Prostate gland (tissue), 2 donors: ENCODE measurements around the gene PIP5K1B. TPM values are rescaled to one million over a fixed set of nuclear protein-coding genes. Genes with fewer than 3 reads are reported as not detected.

Experiments
- DNase-seq: peaks from one replicate; pipeline ENCODE4 v3.0.0-alpha.2; 2019; ENCODE audit warnings: low spot score
- H3K27ac ChIP-seq, 2 donors: fragments of 200-600 bp; sonication (generic); 2 replicates each; pipeline ENCODE4 v1.5.1; 2017 to 2019
- H3K27me3 ChIP-seq: fragments of 200-600 bp; sonication (generic); replicated peaks from 2 replicates; pipeline ENCODE4 v1.5.1; 2019; ENCODE audit not compliant: insufficient read depth
- H3K36me3 ChIP-seq, 2 donors: fragments of 200-600 bp; sonication (generic); 1 replicate in 1 of 2; 2 replicates in 1 of 2; pipeline versions ENCODE4 v1.5.1 to v1.8.1; 2017 to 2019
- H3K4me1 ChIP-seq: fragments of 200-600 bp; sonication (generic); replicated peaks from 2 replicates; pipeline ENCODE4 v1.5.1; 2019
- H3K4me3 ChIP-seq, 2 donors: fragments of 200-600 bp; sonication (generic); 2 replicates each; pipeline ENCODE4 v1.5.1; 2017 to 2019
- H3K9me3 ChIP-seq: fragments of 200-600 bp; sonication (generic); 2 replicates; pipeline ENCODE4 v1.5.1; 2017
- POLR2A ChIP-seq: fragments of 450-650 bp; IDR thresholded peaks from one replicate; pipeline ENCODE4 v1.6.1; 2016; ENCODE audit warnings: antibody characterized with exemption, mild to moderate bottlenecking
- POLR2AphosphoS5 ChIP-seq: sonication (generic); formaldehyde crosslinking; IDR thresholded peaks from one replicate; pipeline ENCODE4 v1.6.1; 2017; ENCODE audit warnings: antibody characterized with exemption
- WGBS: methylation state at CpG from one replicate; pipeline ENCODE4 v1.1.5; 2018; 5-methylcytosine and 5-hydroxymethylcytosine counted together
- intact Hi-C: fragments of 100-400 bp; cut with DNase I; formaldehyde crosslinking; loops from one replicate; pipeline ENCODE4 v1.14.2; 2022
- total RNA-seq, 2 donors: library from RNA; depleted of rRNA; stranded (reverse); fragments of >200 nt; gene quantifications; one replicate each; pipeline ENCODE4 v1.1.0, GENCODE V29; 2016
- TF ChIP-seq, protein P1 (sequence below), 4 experiments: fragments of 200-600 bp in 2 of 4; fragments of 450-650 bp in 2 of 4; sonication (generic) in 2 of 4; IDR thresholded peaks; 1 replicate in 3 of 4; 2 replicates in 1 of 4; pipeline ENCODE4 v1.5.1; 2016 to 2019; ENCODE audit warnings: antibody characterized with exemption in 4 of 4, mild to moderate bottlenecking in 2 of 4, moderate library complexity in 2 of 4

The PIP5K1B gene
- total RNA-seq, 2 donors from 2014 or later: 1.6 to 38.3 TPM

GRCh38 chr9:68717552-68718443 is 12.8 kb downstream of the PIP5K1B start:
- TF ChIP-seq POLR2AphosphoS5: no peak
- TF ChIP-seq POLR2A: no peak
- TF ChIP-seq, protein P1, sequence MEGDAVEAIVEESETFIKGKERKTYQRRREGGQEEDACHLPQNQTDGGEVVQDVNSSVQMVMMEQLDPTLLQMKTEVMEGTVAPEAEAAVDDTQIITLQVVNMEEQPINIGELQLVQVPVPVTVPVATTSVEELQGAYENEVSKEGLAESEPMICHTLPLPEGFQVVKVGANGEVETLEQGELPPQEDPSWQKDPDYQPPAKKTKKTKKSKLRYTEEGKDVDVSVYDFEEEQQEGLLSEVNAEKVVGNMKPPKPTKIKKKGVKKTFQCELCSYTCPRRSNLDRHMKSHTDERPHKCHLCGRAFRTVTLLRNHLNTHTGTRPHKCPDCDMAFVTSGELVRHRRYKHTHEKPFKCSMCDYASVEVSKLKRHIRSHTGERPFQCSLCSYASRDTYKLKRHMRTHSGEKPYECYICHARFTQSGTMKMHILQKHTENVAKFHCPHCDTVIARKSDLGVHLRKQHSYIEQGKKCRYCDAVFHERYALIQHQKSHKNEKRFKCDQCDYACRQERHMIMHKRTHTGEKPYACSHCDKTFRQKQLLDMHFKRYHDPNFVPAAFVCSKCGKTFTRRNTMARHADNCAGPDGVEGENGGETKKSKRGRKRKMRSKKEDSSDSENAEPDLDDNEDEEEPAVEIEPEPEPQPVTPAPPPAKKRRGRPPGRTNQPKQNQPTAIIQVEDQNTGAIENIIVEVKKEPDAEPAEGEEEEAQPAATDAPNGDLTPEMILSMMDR (IDR thresholded peaks at IDR 0.05): no peak
- no peaks in the 10 kb centered on the region for H3K4me1 ChIP-seq
- H3K27me3 ChIP-seq: peaks cover 3% of the 10 kb centered on the region
- WGBS: 86% methylated on average over 2 of the region's 2 CpGs
- H3K9me3 ChIP-seq: no peaks in the 10 kb centered on the region
- no peaks in the 10 kb centered on the region for H3K36me3 ChIP-seq
- no peak for DNase-seq
- no peak overlapping the region for H3K4me3 ChIP-seq
- H3K27ac ChIP-seq: no peak overlapping the region
- intact Hi-C loops: no loop called here

DNA sequence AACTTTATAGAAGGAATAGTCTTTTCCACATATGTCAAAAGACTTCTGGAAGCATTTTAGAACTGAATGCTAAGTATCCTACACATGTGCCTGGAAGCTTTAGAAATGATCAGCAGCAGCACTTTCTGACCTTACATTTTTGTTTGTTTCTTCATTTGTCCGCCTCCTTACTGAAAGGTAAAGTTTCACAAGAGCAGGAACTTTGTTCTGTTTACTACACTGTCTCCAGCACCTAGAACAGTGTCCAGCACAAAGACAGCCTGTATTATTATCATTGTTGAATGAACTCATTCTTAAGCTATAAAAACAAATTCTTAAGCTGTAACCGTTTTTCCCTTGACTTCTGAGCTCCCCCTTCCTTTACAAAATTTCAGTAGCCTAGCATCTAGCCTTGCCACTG is 14.8 kb downstream of the PIP5K1B start:
- 29% methylated on average over 2 of the region's 2 CpGs for WGBS
- DNase-seq: no peak
- H3K4me3 ChIP-seq: no peak overlapping the region
- no peaks in the 10 kb centered on the region for H3K27me3 ChIP-seq
- intact Hi-C loops: no loop called here
- no peaks in the 10 kb centered on the region for H3K4me1 ChIP-seq
- no peaks in the 10 kb centered on the region for H3K36me3 ChIP-seq
- TF ChIP-seq, protein P1 (IDR thresholded peaks at IDR 0.05): no peak
- H3K9me3 ChIP-seq: no peaks in the 10 kb centered on the region
- H3K27ac ChIP-seq: no peak overlapping the region

DNA sequence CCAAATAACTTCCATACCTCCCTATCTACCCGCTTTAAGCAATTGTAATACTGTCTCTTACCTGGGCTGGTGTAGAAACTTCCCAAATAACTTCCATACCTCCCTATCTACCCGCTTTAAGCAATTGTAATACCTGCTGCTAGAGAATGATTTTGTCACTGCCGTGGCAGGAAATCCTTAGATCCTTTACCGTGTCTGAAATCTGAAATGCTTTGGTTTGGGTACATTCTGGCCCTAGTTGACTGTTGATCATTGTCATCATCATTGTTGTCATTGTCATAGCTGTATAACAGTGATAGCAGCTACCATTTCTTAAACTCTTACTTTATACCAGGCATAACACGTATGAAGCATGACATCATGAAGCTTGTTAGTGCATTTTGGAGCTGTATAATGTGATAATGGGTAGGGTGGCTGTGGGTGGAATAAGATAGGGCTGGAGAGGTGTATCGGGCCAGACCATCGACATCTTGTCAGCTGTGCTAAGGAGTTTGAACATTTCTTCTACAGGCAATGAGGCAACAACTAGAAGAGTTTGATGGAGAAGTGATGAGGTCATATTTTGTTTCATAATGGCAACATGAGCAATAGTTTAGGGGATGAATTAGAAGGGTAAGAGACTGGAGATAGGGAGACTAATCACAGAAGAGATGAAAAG is 15.7 kb downstream of the PIP5K1B start:
- no peak overlapping the region for H3K27ac ChIP-seq
- intact Hi-C loops: no loop called here
- H3K4me3 ChIP-seq: no peak overlapping the region
- 93% methylated on average over 7 of the region's 7 CpGs for WGBS
- H3K36me3 ChIP-seq: no peaks in the 10 kb centered on the region
- no peak for TF ChIP-seq POLR2A
- TF ChIP-seq POLR2AphosphoS5: no peak
- TF ChIP-seq, protein P1 (IDR thresholded peaks at IDR 0.05): no peak
- H3K9me3 ChIP-seq: no peaks in the 10 kb centered on the region
- H3K27me3 ChIP-seq: no peaks in the 10 kb centered on the region
- H3K4me1 ChIP-seq: no peaks in the 10 kb centered on the region
- no peak for DNase-seq

- TF ChIP-seq, protein P1 (IDR thresholded peaks at IDR 0.05): no peak
- TF ChIP-seq POLR2A (no peak), POLR2AphosphoS5 (no peak)
- Histone ChIP-seq H3K4me3 (no peak overlapping the region), H3K27ac (no peak overlapping the region), H3K36me3 (no peaks in the 10 kb centered on the region), H3K9me3 (no peaks in the 10 kb centered on the region), H3K4me1 (no peaks in the 10 kb centered on the region), H3K27me3 (no peaks in the 10 kb centered on the region)
- DNase-seq: no peak
- WGBS: 89% methylated on average over 8 of the region's 8 CpGs
- intact Hi-C loops: no loop called here
These were observed 16.8 kb downstream of the PIP5K1B start for GRCh38 chr9:68721666-68722330.
